GM12873 (cell line): Measurements from ENCODE around the gene TMEM141.

Experiments
- TF ChIP-seq, protein P1 (sequence below): IDR thresholded peaks from 2 replicates; pipeline ENCODE4 v1.5.1; 2012; ENCODE audit warnings: low read depth, mild to moderate bottlenecking, moderate library complexity, low read length, control low read depth; ENCODE audit not compliant: insufficient read depth; ENCODE audit errors: missing control alignments

The TMEM141 gene

GRCh38 chr9:136793086-136793946 lies 2.2 kb downstream of the TMEM141 start:
- TF ChIP-seq, protein P1, sequence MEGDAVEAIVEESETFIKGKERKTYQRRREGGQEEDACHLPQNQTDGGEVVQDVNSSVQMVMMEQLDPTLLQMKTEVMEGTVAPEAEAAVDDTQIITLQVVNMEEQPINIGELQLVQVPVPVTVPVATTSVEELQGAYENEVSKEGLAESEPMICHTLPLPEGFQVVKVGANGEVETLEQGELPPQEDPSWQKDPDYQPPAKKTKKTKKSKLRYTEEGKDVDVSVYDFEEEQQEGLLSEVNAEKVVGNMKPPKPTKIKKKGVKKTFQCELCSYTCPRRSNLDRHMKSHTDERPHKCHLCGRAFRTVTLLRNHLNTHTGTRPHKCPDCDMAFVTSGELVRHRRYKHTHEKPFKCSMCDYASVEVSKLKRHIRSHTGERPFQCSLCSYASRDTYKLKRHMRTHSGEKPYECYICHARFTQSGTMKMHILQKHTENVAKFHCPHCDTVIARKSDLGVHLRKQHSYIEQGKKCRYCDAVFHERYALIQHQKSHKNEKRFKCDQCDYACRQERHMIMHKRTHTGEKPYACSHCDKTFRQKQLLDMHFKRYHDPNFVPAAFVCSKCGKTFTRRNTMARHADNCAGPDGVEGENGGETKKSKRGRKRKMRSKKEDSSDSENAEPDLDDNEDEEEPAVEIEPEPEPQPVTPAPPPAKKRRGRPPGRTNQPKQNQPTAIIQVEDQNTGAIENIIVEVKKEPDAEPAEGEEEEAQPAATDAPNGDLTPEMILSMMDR: no peak

GRCh38 chr9:136794281-136794999 lies 3.3 kb downstream of the TMEM141 start:
- TF ChIP-seq, protein P1: no peak

DNA sequence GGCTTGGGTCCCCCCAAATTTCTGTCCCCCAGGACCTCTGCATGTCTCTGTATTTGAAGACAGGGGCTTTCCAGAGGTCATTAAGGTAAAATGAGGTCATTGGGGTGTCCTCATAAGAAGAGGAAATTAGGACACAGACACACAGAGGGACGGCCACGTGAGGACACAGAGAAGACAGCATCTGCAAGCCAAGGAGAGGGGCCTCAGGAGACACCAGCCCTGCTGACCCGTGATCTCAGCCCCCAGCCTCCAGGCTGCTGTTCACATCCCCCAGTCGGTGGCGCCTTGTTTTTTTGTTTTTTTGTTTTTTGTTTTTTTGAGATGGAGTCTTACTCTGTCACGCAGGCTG lies 3.8 kb downstream of the TMEM141 start:
- TF ChIP-seq, protein P1: no peak

- TF ChIP-seq, protein P1: no peak
Measured at GRCh38 chr9:136796238-136796774, 5.2 kb downstream of the TMEM141 start, which contains the start of gene CCDC183. Gene CCDC183 (plus strand): TSS chr9:136796338. CDS start chr9:136796398, 60 bp downstream.

- TF ChIP-seq, protein P1: no peak
Measured at GRCh38 chr9:136798708-136799078, 7.5 kb downstream of the TMEM141 start.

DNA sequence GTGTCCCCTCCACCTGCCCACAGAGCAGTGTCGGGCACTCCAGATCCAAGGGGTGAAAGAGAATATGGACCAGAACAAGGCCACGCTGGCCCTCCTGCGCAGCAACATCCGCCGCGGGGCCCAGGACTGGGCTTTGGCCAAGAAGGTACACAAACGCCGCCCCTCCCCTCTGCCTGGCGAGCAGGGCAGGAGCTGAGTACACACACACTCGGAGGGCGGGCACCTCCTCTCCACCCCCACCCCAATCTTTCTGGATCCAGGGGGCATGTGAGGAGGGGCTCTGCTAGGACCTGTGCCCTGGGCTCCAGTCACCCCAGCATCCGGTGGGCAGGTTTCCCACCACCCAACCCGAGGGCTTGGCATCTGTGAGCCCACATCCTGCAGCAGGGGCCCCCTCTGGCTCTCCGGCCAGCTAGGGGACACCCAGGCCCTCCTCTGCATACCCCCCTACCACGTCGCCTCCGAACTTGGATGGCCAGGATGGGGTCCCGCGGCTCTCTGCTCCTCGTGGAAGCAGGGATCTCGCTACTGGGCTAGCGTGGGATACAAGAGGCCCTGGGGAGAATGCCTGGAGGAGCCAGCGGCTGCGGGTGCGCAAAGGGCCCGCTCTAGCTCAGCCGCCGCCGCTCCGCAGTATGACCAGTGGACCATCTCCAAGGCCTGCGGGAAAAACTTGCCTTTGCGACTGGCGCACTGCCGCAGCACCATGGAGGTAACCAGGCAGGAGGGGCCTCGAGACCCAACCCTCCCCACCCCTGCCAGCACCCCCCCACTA lies 8.1 kb downstream of the TMEM141 start:
- TF ChIP-seq, protein P1: no peak
